ENCODE data around the gene ZCCHC18.

Gene ZCCHC18

DNA sequence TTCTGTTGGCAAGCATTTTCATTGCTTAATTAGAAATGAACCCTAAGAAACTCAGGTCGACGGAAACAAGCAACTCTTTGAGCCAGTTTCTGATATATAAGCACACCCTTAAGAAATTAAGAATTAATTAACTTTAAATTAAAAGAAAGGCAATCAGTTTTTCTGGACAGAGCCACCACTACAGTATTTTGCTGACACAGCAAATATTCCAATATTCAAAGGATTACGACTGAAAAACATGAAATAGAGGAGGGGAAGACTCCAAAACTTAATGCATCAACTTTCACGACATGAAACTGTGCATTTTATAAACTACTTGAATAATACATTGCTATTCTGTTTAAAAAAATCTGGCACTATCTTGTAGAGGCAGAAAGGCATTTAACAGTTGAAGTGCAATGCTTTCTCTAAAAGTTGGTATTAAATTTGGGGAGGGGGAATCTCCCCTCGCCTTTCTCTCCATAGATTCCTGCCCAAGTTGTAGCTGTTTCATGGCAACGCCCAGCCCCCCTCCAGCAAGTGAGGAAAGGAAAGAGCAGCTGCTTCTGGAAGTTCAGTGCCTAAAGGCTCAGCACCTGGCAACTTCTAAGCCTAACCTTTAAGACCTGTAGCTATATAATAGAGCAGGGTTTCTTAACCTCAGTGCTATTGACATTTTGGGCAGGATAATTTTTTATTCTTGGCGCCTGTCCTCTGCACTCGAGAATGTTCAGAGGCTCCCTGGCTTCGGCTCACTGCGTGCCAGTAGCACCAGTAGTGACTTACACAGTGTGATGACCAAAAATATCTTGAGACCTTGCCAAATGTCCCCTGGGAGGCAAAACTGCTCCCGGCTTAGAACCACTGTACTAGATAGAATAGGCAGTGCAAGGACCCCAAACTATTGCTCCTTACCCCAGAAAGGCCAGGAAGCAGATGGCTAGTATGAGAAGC is 6.7 kb upstream of the ZCCHC18 start:
- no peaks in the 10 kb centered on the region for H3K36me3 ChIP-seq (ENCODE audit: control insufficient read depth in 2 of 2, insufficient read depth in 1 of 2, low read length in 2 of 2)
- H3K4me1 ChIP-seq (ENCODE audit: control insufficient read depth, insufficient read depth, low read length) = no peaks in the 10 kb centered on the region
- ChIA-PET CTCF (no interaction called here), POLR2A (no interaction called here)
- H3K27ac ChIP-seq (ENCODE audit: extremely low read depth, low read depth, low read length) = no peak overlapping the region
- H3K9me3 ChIP-seq (ENCODE audit: control insufficient read depth, insufficient read depth, low read depth, low read length) = no peaks in the 10 kb centered on the region
- H3K4me3 ChIP-seq (ENCODE audit: low read depth, low read length) = no peak overlapping the region
- TF ChIP-seq KLF1 (tag by site-specific recombination; IDR thresholded peaks at IDR 0.05) (no peak), ZNF394 (tag by site-specific recombination; IDR thresholded peaks at IDR 0.05; ENCODE audit: borderline replicate concordance) (no peak), ZNF548 (tag by site-specific recombination; IDR thresholded peaks at IDR 0.05) (no peak), ZNF621 (tag by site-specific recombination; IDR thresholded peaks at IDR 0.05) (no peak), ZNF335 (tag by site-specific recombination; conservative IDR thresholded peaks at IDR 0.05) (no peak), ZNF24 (tag by site-specific recombination; IDR thresholded peaks at IDR 0.05) (no peak), ZNF174 (tag by site-specific recombination; IDR thresholded peaks at IDR 0.05) (no peak), ZSCAN16 (tag by site-specific recombination; IDR thresholded peaks at IDR 0.05) (no peak), ZNF701 (tag by site-specific recombination; IDR thresholded peaks at IDR 0.05) (no peak), ZNF654 (tag by site-specific recombination; IDR thresholded peaks at IDR 0.05; ENCODE audit: low read depth) (no peak), ZBTB7A (tag by site-specific recombination; IDR thresholded peaks at IDR 0.05; ENCODE audit: low read depth) (no peak)
- TF ChIP-seq, protein P1, sequence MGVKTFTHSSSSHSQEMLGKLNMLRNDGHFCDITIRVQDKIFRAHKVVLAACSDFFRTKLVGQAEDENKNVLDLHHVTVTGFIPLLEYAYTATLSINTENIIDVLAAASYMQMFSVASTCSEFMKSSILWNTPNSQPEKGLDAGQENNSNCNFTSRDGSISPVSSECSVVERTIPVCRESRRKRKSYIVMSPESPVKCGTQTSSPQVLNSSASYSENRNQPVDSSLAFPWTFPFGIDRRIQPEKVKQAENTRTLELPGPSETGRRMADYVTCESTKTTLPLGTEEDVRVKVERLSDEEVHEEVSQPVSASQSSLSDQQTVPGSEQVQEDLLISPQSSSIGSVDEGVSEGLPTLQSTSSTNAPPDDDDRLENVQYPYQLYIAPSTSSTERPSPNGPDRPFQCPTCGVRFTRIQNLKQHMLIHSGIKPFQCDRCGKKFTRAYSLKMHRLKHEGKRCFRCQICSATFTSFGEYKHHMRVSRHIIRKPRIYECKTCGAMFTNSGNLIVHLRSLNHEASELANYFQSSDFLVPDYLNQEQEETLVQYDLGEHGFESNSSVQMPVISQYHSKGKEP (tag by site-specific recombination; IDR thresholded peaks at IDR 0.05) = no peak
- TF ChIP-seq, protein P2, sequence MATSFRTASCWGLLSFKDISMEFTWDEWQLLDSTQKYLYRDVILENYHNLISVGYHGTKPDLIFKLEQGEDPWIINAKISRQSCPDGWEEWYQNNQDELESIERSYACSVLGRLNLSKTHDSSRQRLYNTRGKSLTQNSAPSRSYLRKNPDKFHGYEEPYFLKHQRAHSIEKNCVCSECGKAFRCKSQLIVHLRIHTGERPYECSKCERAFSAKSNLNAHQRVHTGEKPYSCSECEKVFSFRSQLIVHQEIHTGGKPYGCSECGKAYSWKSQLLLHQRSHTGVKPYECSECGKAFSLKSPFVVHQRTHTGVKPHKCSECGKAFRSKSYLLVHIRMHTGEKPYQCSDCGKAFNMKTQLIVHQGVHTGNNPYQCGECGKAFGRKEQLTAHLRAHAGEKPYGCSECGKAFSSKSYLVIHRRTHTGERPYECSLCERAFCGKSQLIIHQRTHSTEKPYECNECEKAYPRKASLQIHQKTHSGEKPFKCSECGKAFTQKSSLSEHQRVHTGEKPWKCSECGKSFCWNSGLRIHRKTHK (tag by site-specific recombination; IDR thresholded peaks at IDR 0.05) = no peak
- TF ChIP-seq, protein P3, sequence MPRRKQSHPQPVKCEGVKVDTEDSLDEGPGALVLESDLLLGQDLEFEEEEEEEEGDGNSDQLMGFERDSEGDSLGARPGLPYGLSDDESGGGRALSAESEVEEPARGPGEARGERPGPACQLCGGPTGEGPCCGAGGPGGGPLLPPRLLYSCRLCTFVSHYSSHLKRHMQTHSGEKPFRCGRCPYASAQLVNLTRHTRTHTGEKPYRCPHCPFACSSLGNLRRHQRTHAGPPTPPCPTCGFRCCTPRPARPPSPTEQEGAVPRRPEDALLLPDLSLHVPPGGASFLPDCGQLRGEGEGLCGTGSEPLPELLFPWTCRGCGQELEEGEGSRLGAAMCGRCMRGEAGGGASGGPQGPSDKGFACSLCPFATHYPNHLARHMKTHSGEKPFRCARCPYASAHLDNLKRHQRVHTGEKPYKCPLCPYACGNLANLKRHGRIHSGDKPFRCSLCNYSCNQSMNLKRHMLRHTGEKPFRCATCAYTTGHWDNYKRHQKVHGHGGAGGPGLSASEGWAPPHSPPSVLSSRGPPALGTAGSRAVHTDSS (tag by site-specific recombination; IDR thresholded peaks at IDR 0.05) = no peak

DNA sequence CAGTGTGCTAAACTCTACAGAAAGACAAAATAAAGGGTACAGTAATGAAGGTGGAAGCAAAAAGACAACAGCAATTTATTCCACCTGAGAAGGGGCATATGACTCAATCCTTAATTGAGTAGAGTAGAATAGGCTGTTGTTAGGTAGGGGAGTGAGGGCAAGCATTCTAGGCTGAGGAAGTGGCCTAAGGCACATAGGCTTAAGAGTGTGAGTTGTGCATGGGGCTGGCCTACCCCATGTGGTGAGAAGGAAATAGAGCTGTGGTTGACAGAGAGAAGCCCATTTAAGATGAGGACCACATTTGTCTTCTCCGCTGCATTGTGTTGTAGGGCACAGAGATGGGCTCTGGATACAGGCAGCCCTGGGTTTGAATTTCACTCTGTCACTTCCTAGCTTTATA is 3.4 kb upstream of the ZCCHC18 start:
- ChIA-PET POLR2A (no interaction called here), CTCF (interaction anchor here (1.7 kb wide), 1 partner anchor 10 kb away, joined by 7 read pairs; no protein-coding TSS in a partner anchor)
- TF ChIP-seq KLF9 (tag by site-specific recombination; IDR thresholded peaks at IDR 0.05; ENCODE audit: low read depth) (no peak), GLIS1 (tag by site-specific recombination; IDR thresholded peaks at IDR 0.05) (no peak), WT1 (tag by site-specific recombination; IDR thresholded peaks at IDR 0.05) (no peak), TCF7L2 (IDR thresholded peaks at IDR 0.05; ENCODE audit: borderline replicate concordance, low read depth, low read length) (no peak)
- TF ChIP-seq, protein P4, sequence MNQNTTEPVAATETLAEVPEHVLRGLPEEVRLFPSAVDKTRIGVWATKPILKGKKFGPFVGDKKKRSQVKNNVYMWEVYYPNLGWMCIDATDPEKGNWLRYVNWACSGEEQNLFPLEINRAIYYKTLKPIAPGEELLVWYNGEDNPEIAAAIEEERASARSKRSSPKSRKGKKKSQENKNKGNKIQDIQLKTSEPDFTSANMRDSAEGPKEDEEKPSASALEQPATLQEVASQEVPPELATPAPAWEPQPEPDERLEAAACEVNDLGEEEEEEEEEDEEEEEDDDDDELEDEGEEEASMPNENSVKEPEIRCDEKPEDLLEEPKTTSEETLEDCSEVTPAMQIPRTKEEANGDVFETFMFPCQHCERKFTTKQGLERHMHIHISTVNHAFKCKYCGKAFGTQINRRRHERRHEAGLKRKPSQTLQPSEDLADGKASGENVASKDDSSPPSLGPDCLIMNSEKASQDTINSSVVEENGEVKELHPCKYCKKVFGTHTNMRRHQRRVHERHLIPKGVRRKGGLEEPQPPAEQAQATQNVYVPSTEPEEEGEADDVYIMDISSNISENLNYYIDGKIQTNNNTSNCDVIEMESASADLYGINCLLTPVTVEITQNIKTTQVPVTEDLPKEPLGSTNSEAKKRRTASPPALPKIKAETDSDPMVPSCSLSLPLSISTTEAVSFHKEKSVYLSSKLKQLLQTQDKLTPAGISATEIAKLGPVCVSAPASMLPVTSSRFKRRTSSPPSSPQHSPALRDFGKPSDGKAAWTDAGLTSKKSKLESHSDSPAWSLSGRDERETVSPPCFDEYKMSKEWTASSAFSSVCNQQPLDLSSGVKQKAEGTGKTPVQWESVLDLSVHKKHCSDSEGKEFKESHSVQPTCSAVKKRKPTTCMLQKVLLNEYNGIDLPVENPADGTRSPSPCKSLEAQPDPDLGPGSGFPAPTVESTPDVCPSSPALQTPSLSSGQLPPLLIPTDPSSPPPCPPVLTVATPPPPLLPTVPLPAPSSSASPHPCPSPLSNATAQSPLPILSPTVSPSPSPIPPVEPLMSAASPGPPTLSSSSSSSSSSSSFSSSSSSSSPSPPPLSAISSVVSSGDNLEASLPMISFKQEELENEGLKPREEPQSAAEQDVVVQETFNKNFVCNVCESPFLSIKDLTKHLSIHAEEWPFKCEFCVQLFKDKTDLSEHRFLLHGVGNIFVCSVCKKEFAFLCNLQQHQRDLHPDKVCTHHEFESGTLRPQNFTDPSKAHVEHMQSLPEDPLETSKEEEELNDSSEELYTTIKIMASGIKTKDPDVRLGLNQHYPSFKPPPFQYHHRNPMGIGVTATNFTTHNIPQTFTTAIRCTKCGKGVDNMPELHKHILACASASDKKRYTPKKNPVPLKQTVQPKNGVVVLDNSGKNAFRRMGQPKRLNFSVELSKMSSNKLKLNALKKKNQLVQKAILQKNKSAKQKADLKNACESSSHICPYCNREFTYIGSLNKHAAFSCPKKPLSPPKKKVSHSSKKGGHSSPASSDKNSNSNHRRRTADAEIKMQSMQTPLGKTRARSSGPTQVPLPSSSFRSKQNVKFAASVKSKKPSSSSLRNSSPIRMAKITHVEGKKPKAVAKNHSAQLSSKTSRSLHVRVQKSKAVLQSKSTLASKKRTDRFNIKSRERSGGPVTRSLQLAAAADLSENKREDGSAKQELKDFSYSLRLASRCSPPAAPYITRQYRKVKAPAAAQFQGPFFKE (tag by site-specific recombination; IDR thresholded peaks at IDR 0.05; ENCODE audit: borderline replicate concordance) = no peak
- TF ChIP-seq, protein P3 (tag by site-specific recombination; IDR thresholded peaks at IDR 0.05) = no peak
- TF ChIP-seq, protein P5, sequence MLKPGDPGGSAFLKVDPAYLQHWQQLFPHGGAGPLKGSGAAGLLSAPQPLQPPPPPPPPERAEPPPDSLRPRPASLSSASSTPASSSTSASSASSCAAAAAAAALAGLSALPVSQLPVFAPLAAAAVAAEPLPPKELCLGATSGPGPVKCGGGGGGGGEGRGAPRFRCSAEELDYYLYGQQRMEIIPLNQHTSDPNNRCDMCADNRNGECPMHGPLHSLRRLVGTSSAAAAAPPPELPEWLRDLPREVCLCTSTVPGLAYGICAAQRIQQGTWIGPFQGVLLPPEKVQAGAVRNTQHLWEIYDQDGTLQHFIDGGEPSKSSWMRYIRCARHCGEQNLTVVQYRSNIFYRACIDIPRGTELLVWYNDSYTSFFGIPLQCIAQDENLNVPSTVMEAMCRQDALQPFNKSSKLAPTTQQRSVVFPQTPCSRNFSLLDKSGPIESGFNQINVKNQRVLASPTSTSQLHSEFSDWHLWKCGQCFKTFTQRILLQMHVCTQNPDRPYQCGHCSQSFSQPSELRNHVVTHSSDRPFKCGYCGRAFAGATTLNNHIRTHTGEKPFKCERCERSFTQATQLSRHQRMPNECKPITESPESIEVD (tag by site-specific recombination; IDR thresholded peaks at IDR 0.05) = no peak
- no peak overlapping the region for H3K27ac ChIP-seq (ENCODE audit: extremely low read depth, low read depth, low read length)
- no peaks in the 10 kb centered on the region for H3K36me3 ChIP-seq (ENCODE audit: control insufficient read depth in 2 of 2, insufficient read depth in 1 of 2, low read length in 2 of 2)
- H3K4me1 ChIP-seq (ENCODE audit: control insufficient read depth, insufficient read depth, low read length) = no peaks in the 10 kb centered on the region
- no peak overlapping the region for H3K4me3 ChIP-seq (ENCODE audit: low read depth, low read length)
- no peaks in the 10 kb centered on the region for H3K9me3 ChIP-seq (ENCODE audit: control insufficient read depth, insufficient read depth, low read depth, low read length)

All from HEK293 (cell line).